Uterus (tissue), 4 donors: ENCODE data around the gene WWOX. TPM values are rescaled to one million over a fixed set of nuclear protein-coding genes. Genes with fewer than 3 reads are reported as not detected.

Experiments
- DNase-seq, 2 donors: peaks; one replicate each; pipeline ENCODE4 v3.0.0-alpha.2; 2019 to 2020
- H3K27ac ChIP-seq, 2 donors: fragments of 200-600 bp; sonication (generic); 1 replicate in 1 of 2; 2 replicates in 1 of 2; pipeline ENCODE4 v1.5.1; 2016 to 2018
- H3K27me3 ChIP-seq, 2 donors: fragments of 200-600 bp; sonication (generic); one replicate each; pipeline ENCODE4 v1.5.1; 2018 to 2019; ENCODE audit warnings: control low read depth in 1 of 2
- H3K36me3 ChIP-seq, 2 donors: fragments of 200-600 bp; sonication (generic); one replicate each; pipeline ENCODE4 v1.5.1; 2019; ENCODE audit warnings: control low read depth in 1 of 2
- H3K4me1 ChIP-seq, 2 donors: fragments of 200-600 bp; sonication (generic); one replicate each; pipeline ENCODE4 v1.5.1; 2018 to 2019; ENCODE audit warnings: control low read depth in 1 of 2
- H3K4me3 ChIP-seq, 2 donors: fragments of 200-600 bp; sonication (generic); 1 replicate in 1 of 2; 2 replicates in 1 of 2; pipeline ENCODE4 v1.5.1; 2018 to 2019; ENCODE audit warnings: mild to moderate bottlenecking in 1 of 2
- H3K9me3 ChIP-seq, 2 donors: fragments of 200-600 bp; sonication (generic); one replicate each; pipeline ENCODE4 v1.5.1; 2019; ENCODE audit warnings: control low read depth in 1 of 2
- POLR2A ChIP-seq, 2 donors: fragments of 450-650 bp; IDR thresholded peaks; one replicate each; pipeline ENCODE4 v1.6.1; 2016; ENCODE audit warnings: antibody characterized with exemption in 2 of 2, mild to moderate bottlenecking in 1 of 2, moderate library complexity in 1 of 2
- intact Hi-C: fragments of 100-400 bp; cut with DNase I; formaldehyde crosslinking; loops from one replicate; pipeline ENCODE4 v1.15.1; 2023; ENCODE audit warnings: low total_unique reads
- total RNA-seq, 4 donors: library from RNA; depleted of rRNA in 3 of 4; stranded (reverse); fragments of >200 nt in 3 of 4; gene quantifications; one replicate each; pipeline versions ENCODE4 v1.1.0 to v1.2.4, GENCODE V29; 2014 to 2023
- TF ChIP-seq, protein P1 (sequence below), 4 experiments: fragments of 200-600 bp in 2 of 4; fragments of 450-650 bp in 2 of 4; sonication (generic) in 2 of 4; IDR thresholded peaks; one replicate each; pipeline ENCODE4 v1.5.1; 2016 to 2019; ENCODE audit warnings: antibody characterized with exemption in 4 of 4, mild to moderate bottlenecking in 2 of 4, moderate library complexity in 1 of 4
- donor health status: DM: yes; HTN: yes; CAD: no.

WWOX gene
- total RNA-seq, 4 donors from 2014 or later: 34.1 to 99.9 (median 55.8) TPM

DNA sequence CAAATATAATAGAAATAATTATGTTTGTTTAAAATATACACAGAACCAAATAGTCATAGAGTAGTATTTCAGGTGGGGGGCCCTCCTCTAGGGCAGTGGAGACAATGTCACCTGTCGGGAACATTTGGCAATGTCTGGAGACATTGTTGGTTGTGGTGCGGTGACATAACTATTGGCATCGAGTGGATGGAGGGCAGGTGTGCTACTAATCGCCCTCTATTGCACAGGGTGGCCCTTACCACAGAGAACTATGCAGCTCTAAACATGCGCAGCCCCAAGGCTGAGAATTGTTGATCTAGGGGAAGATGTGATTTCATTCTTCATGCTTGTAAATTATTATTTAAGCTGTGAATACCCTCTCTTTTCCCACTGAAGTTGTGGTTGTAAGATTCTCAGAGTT lies 594.0 kb downstream of the WWOX start:
- Histone ChIP-seq H3K9me3 (no peaks in the 10 kb centered on the region), H3K27me3 (no peaks in the 10 kb centered on the region), H3K4me3 (no peak overlapping the region), H3K4me1 (no peaks in the 10 kb centered on the region), H3K36me3 (peaks cover 0 to 2% of the 10 kb centered on the region in 2 donors), H3K27ac (no peak overlapping the region)
- DNase-seq: no peak
- TF ChIP-seq, protein P1, sequence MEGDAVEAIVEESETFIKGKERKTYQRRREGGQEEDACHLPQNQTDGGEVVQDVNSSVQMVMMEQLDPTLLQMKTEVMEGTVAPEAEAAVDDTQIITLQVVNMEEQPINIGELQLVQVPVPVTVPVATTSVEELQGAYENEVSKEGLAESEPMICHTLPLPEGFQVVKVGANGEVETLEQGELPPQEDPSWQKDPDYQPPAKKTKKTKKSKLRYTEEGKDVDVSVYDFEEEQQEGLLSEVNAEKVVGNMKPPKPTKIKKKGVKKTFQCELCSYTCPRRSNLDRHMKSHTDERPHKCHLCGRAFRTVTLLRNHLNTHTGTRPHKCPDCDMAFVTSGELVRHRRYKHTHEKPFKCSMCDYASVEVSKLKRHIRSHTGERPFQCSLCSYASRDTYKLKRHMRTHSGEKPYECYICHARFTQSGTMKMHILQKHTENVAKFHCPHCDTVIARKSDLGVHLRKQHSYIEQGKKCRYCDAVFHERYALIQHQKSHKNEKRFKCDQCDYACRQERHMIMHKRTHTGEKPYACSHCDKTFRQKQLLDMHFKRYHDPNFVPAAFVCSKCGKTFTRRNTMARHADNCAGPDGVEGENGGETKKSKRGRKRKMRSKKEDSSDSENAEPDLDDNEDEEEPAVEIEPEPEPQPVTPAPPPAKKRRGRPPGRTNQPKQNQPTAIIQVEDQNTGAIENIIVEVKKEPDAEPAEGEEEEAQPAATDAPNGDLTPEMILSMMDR (IDR thresholded peaks at IDR 0.05): no peak
- no peak for TF ChIP-seq POLR2A (IDR thresholded peaks at IDR 0.05)
- intact Hi-C loops: no loop called here

DNA sequence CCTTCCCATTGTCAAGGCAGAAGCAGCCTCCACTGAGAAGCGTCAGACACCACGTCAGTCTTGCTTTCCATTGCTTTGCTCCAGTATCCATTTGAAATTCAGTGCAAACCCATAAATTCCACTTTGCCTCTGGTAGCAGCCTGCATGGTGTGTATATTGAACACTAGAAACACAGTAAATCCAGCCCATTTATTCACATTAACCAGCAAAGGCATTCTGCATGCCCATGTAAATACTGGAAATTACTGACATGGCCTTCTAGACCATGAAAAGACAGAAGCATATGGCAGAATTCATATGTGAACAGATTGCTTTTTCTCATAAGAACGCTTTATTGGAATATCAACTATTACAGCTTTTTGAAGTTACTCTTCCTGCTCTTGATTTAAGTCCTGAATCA lies 595.0 kb downstream of the WWOX start:
- Histone ChIP-seq H3K4me1 (no peaks in the 10 kb centered on the region), H3K36me3 (peaks cover 0 to 2% of the 10 kb centered on the region in 2 donors), H3K4me3 (no peak overlapping the region), H3K27me3 (no peaks in the 10 kb centered on the region), H3K9me3 (no peaks in the 10 kb centered on the region), H3K27ac (no peak overlapping the region)
- no peak for DNase-seq
- TF ChIP-seq, protein P1 (IDR thresholded peaks at IDR 0.05): no peak
- no peak for TF ChIP-seq POLR2A (IDR thresholded peaks at IDR 0.05)
- intact Hi-C loops: no loop called here

DNA sequence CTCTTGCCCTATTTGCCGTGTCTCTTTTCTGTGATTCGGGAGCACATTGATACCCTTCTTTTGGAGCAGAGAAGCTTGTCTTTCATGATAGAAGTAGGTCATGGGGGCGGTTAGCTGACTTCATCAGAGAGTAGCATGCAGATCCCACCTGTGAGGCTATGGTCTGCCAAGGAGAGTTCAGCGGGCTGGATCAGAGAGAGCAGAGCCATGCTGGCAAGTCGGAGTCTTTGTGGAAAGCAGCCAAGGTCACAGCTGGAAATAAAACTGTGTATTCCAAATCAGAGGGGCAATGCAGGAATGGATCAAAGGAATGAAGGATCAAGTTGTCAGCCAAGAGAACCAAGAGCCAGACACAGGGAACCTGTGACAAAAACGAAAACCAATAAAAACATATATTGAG lies 595.9 kb downstream of the WWOX start:
- H3K4me3 ChIP-seq: no peak overlapping the region
- H3K36me3 ChIP-seq: peaks cover 0 to 2% of the 10 kb centered on the region in 2 donors
- H3K27me3 ChIP-seq: no peaks in the 10 kb centered on the region
- TF ChIP-seq, protein P1 (IDR thresholded peaks at IDR 0.05): no peak
- no peak for TF ChIP-seq POLR2A (IDR thresholded peaks at IDR 0.05)
- no peak overlapping the region for H3K27ac ChIP-seq
- H3K4me1 ChIP-seq: no peaks in the 10 kb centered on the region
- H3K9me3 ChIP-seq: no peaks in the 10 kb centered on the region
- intact Hi-C loops: no loop called here
- DNase-seq: no peak

DNA sequence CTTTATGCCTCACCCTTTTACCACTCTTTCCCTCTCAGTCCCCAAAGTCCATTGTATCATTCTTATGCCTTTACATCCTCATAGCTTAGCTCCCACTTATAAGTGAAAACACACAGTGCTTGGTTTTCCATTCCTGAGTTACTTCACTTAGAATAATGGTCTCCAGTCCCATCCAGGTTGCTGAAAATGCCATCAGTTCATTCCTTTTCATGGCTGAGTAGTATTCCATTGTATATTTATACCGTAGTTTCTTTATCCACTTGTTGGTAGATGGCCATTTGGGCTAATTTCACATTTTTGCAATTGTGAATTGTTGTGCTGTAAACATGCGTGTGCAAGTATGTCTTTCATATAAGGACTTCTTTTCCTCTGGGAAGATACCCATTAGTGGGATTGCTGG lies 597.3 kb downstream of the WWOX start:
- no peak overlapping the region for H3K27ac ChIP-seq
- H3K4me3 ChIP-seq: no peak overlapping the region
- peaks cover 0 to 2% of the 10 kb centered on the region in 2 donors for H3K36me3 ChIP-seq
- no peaks in the 10 kb centered on the region for H3K27me3 ChIP-seq
- no peak for DNase-seq
- intact Hi-C loops: no loop called here
- H3K4me1 ChIP-seq: no peaks in the 10 kb centered on the region
- H3K9me3 ChIP-seq: no peaks in the 10 kb centered on the region
- no peak for TF ChIP-seq POLR2A (IDR thresholded peaks at IDR 0.05)
- TF ChIP-seq, protein P1 (IDR thresholded peaks at IDR 0.05): no peak

DNA sequence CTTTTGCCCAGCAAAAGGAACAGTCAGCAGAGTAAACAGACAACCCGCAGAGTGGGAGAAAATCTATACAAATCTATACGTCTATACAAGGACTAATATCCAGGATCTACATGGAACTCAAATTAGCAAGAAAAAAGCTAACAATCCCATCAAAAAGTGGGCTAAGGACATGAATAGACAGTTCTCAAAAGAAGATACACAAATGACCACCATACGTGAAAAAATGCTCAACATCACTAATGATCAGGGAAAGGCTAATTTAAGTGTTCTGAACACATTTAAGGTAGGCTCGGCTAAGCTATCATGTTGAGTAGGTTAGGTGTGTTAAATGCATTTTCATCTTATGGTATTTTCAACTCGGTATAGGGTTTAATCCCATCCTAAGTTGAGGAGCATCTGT lies 598.0 kb downstream of the WWOX start:
- Histone ChIP-seq H3K36me3 (peaks cover 0 to 2% of the 10 kb centered on the region in 2 donors), H3K4me3 (no peak overlapping the region), H3K27ac (no peak overlapping the region), H3K4me1 (no peaks in the 10 kb centered on the region), H3K27me3 (no peaks in the 10 kb centered on the region), H3K9me3 (no peaks in the 10 kb centered on the region)
- no peak for DNase-seq
- intact Hi-C loops: no loop called here
- TF ChIP-seq, protein P1 (IDR thresholded peaks at IDR 0.05): no peak
- no peak for TF ChIP-seq POLR2A (IDR thresholded peaks at IDR 0.05)
